ENCODE data around the gene LRGUK. TPM values are rescaled to one million over a fixed set of nuclear protein-coding genes. Genes with fewer than 3 reads are reported as not detected.

LRGUK gene
- total RNA-seq, 1 experiment from 2014 or later = 1.5 TPM

DNA sequence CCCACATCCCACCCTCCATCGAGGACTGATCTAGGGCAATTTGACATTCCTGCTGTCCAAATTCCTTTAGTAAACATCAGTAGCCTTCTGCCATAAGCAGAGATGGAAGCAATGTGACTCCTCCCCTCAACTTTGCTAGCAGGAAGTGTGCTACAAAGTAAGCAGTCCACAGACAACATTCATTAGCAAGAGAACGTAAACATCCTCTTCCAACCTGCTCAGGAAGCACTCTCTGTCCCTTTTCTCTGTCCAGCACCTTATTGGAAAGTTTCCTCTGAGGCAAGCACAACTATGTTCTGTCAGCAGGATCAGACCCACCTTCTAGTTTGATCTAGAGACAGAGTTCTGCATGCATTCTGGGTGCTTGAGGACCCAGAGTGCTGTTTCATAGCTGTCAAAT lies 48.1 kb upstream of the LRGUK start:
- no CpG with 5 or more reads among the region's 2 CpGs for WGBS (ENCODE audit: extremely low coverage, insufficient read length, low lambda C conversion rate)
- DNase-seq = no peak
- no peak overlapping the region for H3T11ph ChIP-seq (ENCODE audit: low read length)

More for the DNA sequence above, 48.1 kb upstream of the LRGUK start:
- Histone ChIP-seq H3K23me2 (ENCODE audit: insufficient read length, low read depth, low read length, poor library complexity, severe bottlenecking) (no peaks in the 10 kb centered on the region), H2BK5ac (ENCODE audit: insufficient read length, low read length) (no peak overlapping the region), H3K23ac (ENCODE audit: insufficient read length, low read depth, low read length) (no peak overlapping the region), H3K14ac (ENCODE audit: insufficient read depth, low read length) (no peak overlapping the region), H3K79me2 (ENCODE audit: insufficient read depth, low read length) (no peaks in the 10 kb centered on the region), H3K4ac (ENCODE audit: low read depth, low read length) (no peak overlapping the region), H2AK5ac (ENCODE audit: insufficient read length, low read length) (no peak overlapping the region), H4K20me1 (ENCODE audit: control insufficient read depth, insufficient read depth, insufficient read length) (no peaks in the 10 kb centered on the region), H3K9me3 (ENCODE audit: control insufficient read depth, low read depth, low read length) (peaks cover 4% of the 10 kb centered on the region), H2BK12ac (ENCODE audit: insufficient read length, low read depth, low read length) (no peak overlapping the region), H3K18ac (ENCODE audit: insufficient read length, low read depth, low read length) (no peak overlapping the region), H4K8ac (replicated peaks; ENCODE audit: insufficient read length, low read depth, low read length) (no peak overlapping the region), H4K91ac (ENCODE audit: insufficient read length, low read depth, low read length) (no peak overlapping the region), H3K9ac (ENCODE audit: extremely low read depth, insufficient read length, low read length) (no peak overlapping the region), H3K27ac (ENCODE audit: insufficient read length, low read depth, low read length) (no peak overlapping the region), H3K79me1 (ENCODE audit: insufficient read depth, low read depth, low read length, poor library complexity, severe bottlenecking) (no peaks in the 10 kb centered on the region), H3K27me3 (ENCODE audit: insufficient read depth, low read length) (no peaks in the 10 kb centered on the region), H3K56ac (ENCODE audit: insufficient read length, low read depth, low read length) (no peak overlapping the region), H2AFZ (ENCODE audit: low read length) (no peak overlapping the region), H3K4me1 (ENCODE audit: insufficient read depth, low read length) (0 out of 2 replicates have a peak, but pooled peaks cover 3% of the 10 kb centered on the region), H4K5ac (ENCODE audit: insufficient read length, low read depth, low read length) (no peak overlapping the region), H2BK15ac (ENCODE audit: low read depth, low read length) (no peak overlapping the region), H3K4me2 (ENCODE audit: insufficient read depth, insufficient read length, low read length) (no peak overlapping the region), H2BK20ac (ENCODE audit: low read depth, low read length, poor library complexity, severe bottlenecking) (no peak overlapping the region), H2BK120ac (ENCODE audit: low read depth, low read length, poor library complexity, severe bottlenecking) (no peak overlapping the region)
- H3K27me3 Mint-ChIP-seq (ENCODE audit: low read depth) = no peaks in the 10 kb centered on the region
- H3K4me1 Mint-ChIP-seq = peaks cover 3 to 9% of the 10 kb centered on the region in 2 experiments
- TF ChIP-seq, protein P1, sequence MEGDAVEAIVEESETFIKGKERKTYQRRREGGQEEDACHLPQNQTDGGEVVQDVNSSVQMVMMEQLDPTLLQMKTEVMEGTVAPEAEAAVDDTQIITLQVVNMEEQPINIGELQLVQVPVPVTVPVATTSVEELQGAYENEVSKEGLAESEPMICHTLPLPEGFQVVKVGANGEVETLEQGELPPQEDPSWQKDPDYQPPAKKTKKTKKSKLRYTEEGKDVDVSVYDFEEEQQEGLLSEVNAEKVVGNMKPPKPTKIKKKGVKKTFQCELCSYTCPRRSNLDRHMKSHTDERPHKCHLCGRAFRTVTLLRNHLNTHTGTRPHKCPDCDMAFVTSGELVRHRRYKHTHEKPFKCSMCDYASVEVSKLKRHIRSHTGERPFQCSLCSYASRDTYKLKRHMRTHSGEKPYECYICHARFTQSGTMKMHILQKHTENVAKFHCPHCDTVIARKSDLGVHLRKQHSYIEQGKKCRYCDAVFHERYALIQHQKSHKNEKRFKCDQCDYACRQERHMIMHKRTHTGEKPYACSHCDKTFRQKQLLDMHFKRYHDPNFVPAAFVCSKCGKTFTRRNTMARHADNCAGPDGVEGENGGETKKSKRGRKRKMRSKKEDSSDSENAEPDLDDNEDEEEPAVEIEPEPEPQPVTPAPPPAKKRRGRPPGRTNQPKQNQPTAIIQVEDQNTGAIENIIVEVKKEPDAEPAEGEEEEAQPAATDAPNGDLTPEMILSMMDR (conservative IDR thresholded peaks at IDR 0.05) = no peak
- H3K36me3 Mint-ChIP-seq (ENCODE audit: insufficient read depth in 1 of 3, low read depth in 3 of 3) = peaks cover 15 to 25% (median 21%) of the 10 kb centered on the region in 3 experiments
- no peak overlapping the region for H3K4me3 Mint-ChIP-seq
- no peak overlapping the region; a peak in 1 of 7 replicates for H3K27ac Mint-ChIP-seq
- H3K9me3 Mint-ChIP-seq = peaks cover 11 to 20% of the 10 kb centered on the region in 2 experiments
